ENCODE measurements around the gene CERCAM. TPM values are rescaled to one million over a fixed set of nuclear protein-coding genes. Genes with fewer than 3 reads are reported as not detected.
A peak's percentile ranks its signal among the peaks of the same experiment; 100 is the strongest.

The CERCAM gene
- total and polyA plus RNA-seq, 7 experiments from 2014 or later: 0.15 to 2.2 (median 0.72) TPM

- no peak overlapping the region for H3K4me3 ChIP-seq (ENCODE audit: low read length)
- no peak for DNase-seq
- ChIA-PET POLR2A (interaction anchor here (1.5 kb wide), 1 partner anchor 12 kb away, joined by 3 read pairs; no protein-coding TSS in a partner anchor), CTCF (no interaction called here)
- ATAC-seq: no peak
- Mint-ChIP-seq H3K4me3 (no peak overlapping the region), H3K27ac (no peak overlapping the region), H3K9me3 (no peaks in the 10 kb centered on the region), H3K4me1 (no peaks in the 10 kb centered on the region), H3K36me3 (peaks cover 2 to 52% (median 9%) of the 10 kb centered on the region in 5 donors), H3K27me3 (no peaks in the 10 kb centered on the region)
- H3K4me1 ChIP-seq (ENCODE audit: control insufficient read depth in 2 of 2, insufficient read depth in 2 of 2, low read length in 2 of 2): no peaks in the 10 kb centered on the region
- no peaks in the 10 kb centered on the region for H3K27me3 ChIP-seq (ENCODE audit: control insufficient read depth in 2 of 2, insufficient read depth in 2 of 2, low read length in 2 of 2)
- intact Hi-C loops (cut with micrococcal nuclease): no loop called here
- H3K27ac ChIP-seq (ENCODE audit: low read depth, low read length): no peak overlapping the region
- no peaks in the 10 kb centered on the region for H3K9me3 ChIP-seq (ENCODE audit: control insufficient read depth in 2 of 3, low read length in 3 of 3)
- peaks cover 7 to 96% (median 18%) of the 10 kb centered on the region in 3 experiments for H3K36me3 ChIP-seq (ENCODE audit: control insufficient read depth in 2 of 3, insufficient read depth in 3 of 3, low read length in 3 of 3)
These were observed 32.5 kb upstream of the CERCAM start for GRCh38 chr9:128388150-128388549.

DNA sequence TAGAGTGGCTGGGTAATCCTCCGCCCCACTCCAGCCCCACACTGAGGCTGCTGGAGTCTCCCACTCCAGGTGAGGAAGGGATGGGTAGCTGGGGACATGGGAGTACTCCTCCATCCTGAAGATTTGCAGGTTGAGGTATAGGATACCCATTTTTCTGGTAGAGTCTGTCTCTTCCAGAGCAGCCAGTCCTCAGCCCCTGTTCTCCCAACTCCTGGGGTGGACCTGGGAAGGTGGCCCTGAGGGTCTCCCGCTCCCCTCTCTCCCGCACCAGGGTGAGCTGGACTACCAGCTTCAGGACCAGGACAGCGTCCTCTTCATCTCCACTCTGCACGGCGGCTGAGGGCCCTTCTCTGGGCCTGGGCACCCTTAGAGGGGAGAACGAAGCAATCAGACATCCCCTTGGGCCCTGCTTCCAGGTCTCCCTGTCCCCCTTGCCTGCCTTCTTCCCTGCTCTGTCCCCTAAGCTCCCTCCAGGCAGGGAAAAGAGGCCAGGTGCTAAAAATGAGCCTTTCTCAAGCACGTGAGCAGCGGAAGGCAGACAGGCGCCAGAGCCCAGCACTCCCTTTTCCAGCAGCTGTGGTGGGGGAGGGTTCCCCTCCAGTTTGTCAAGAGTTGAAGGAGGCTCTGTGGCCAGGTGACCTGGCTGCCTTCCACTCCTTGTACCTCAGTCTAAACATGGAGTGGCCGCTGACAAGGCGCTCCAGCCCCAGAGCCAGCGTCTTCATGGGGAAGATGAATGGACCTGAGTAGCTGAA lies 31.1 kb upstream of the CERCAM start:
- ATAC-seq: no peak
- H3K36me3 Mint-ChIP-seq: peaks cover 6 to 46% (median 9%) of the 10 kb centered on the region in 5 donors
- CTCF ChIA-PET: no interaction called here

DNA sequence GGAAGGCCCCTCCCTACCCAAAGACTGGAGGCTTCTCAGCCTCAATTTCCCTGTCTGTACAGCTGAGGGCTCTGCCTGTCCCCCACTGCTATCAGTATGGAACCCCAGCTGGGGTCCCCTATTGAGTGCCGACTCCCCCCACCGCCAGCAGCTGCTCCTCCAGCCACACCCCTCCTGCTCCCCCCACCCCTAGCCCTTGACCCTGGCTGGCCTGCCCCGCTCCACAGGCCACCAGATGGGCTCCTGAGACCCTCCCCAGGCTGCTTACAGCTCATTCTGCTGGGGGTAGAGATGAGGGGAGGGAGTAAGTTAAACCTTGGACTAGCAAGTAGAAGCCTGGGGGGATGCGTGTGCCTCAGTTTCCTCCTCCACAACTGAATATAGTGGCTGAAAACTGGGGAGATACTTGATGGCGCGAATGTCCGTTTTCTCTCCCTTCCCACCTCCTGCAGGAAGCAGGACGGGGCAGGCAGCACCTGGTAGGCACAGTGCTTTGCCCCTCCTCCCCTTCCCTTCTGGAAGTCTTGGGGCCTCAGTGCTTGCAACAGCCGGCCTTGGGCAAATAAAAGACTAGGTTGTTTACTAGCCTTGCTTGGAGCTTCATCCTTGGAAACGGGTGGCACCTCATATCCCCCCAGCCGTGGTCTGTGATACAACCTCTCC lies 30.4 kb upstream of the CERCAM start:
- Histone ChIP-seq H3K36me3 (ENCODE audit: control insufficient read depth in 2 of 3, insufficient read depth in 3 of 3, low read length in 3 of 3) (peaks cover 7 to 84% (median 15%) of the 10 kb centered on the region in 3 experiments), H3K27ac (ENCODE audit: low read depth, low read length) (no peak overlapping the region), H3K4me1 (ENCODE audit: control insufficient read depth in 2 of 2, insufficient read depth in 2 of 2, low read length in 2 of 2) (no peaks in the 10 kb centered on the region), H3K27me3 (ENCODE audit: control insufficient read depth in 2 of 2, insufficient read depth in 2 of 2, low read length in 2 of 2) (no peaks in the 10 kb centered on the region), H3K4me3 (ENCODE audit: low read length) (no peak overlapping the region), H3K9me3 (ENCODE audit: control insufficient read depth in 2 of 3, low read length in 3 of 3) (no peaks in the 10 kb centered on the region)
- ATAC-seq (no peak), DNase-seq (no peak)
- peaks cover 5 to 41% (median 9%) of the 10 kb centered on the region in 5 donors for H3K36me3 Mint-ChIP-seq
- no peaks in the 10 kb centered on the region for H3K4me1 Mint-ChIP-seq
- no peaks in the 10 kb centered on the region for H3K9me3 Mint-ChIP-seq
- ChIA-PET CTCF (interaction anchor here (0.5 kb wide), 1 partner anchor 249 kb away, joined by 3 read pairs; no protein-coding TSS in a partner anchor), POLR2A (interaction anchor here (0.5 kb wide), 1 partner anchor 1436 kb away, joined by 4 read pairs; no protein-coding TSS in a partner anchor)
- H3K27me3 Mint-ChIP-seq: no peaks in the 10 kb centered on the region
- H3K27ac Mint-ChIP-seq: peak overlapping the region in 1 of 9 donors; percentile 9
- intact Hi-C loops (cut with micrococcal nuclease): no loop called here
- H3K4me3 Mint-ChIP-seq: no peak overlapping the region

More for the DNA sequence above, 31.1 kb upstream of the CERCAM start:
- Mint-ChIP-seq H3K4me3 (no peak overlapping the region), H3K27ac (no peak overlapping the region), H3K4me1 (no peaks in the 10 kb centered on the region), H3K9me3 (no peaks in the 10 kb centered on the region), H3K27me3 (no peaks in the 10 kb centered on the region)
- intact Hi-C loops (cut with micrococcal nuclease): no loop called here
- POLR2A ChIA-PET: no interaction called here
- Histone ChIP-seq H3K36me3 (ENCODE audit: control insufficient read depth in 2 of 3, insufficient read depth in 3 of 3, low read length in 3 of 3) (peaks cover 7 to 91% (median 15%) of the 10 kb centered on the region in 3 experiments), H3K9me3 (ENCODE audit: control insufficient read depth in 2 of 3, low read length in 3 of 3) (no peaks in the 10 kb centered on the region), H3K4me3 (ENCODE audit: low read length) (no peak overlapping the region), H3K27me3 (ENCODE audit: control insufficient read depth in 2 of 2, insufficient read depth in 2 of 2, low read length in 2 of 2) (no peaks in the 10 kb centered on the region), H3K4me1 (ENCODE audit: control insufficient read depth in 2 of 2, insufficient read depth in 2 of 2, low read length in 2 of 2) (no peaks in the 10 kb centered on the region), H3K27ac (ENCODE audit: low read depth, low read length) (no peak overlapping the region)
- DNase-seq: no peak

DNA sequence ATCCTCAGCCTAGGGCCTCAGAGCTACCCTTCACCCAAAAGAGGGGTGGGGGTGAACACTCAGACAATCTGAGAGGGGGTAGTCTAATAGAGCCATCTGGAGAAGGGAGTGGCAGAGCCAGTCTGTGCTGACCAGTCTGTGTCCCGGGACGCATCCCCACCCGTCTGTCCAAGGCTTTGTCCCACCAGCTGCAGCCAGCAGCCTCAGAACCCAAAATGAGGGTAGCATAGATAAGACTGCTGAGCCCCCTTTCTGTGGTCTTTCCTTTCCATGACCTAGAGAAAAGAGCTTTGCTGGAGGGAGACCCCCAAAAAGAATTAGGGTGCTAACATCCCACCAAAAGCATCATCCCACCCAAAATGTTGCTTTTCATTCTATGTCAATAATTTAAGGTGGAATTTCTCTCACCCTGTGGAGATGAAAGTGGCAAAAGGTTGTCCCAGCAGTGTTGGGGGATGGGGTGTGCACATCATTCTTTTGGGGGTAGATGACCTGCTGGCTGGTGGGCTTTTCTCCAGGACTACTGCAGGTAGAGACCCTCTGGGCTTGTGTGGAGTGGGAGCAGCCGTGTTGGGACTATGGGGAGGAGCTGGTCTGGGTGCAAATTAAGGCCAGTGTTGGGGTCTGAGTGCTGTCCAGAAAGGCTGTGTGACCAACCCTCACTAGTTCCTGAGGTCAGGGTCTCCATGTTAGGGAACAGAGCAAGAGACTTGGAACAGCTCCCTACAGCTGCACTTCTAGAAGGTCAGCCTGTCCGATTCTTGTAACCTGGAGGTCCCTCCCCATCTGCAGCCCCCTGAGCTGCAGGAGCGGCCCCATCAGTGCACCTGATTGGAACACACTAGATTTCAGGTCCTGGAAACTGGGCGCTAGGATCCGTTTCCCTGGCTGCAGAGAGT lies 29.6 kb upstream of the CERCAM start:
- Mint-ChIP-seq H3K4me3 (no peak overlapping the region), H3K27ac (no peak overlapping the region), H3K4me1 (no peaks in the 10 kb centered on the region), H3K36me3 (peaks cover 4 to 39% (median 9%) of the 10 kb centered on the region in 5 donors), H3K9me3 (no peaks in the 10 kb centered on the region), H3K27me3 (no peaks in the 10 kb centered on the region)
- no peak overlapping the region for H3K27ac ChIP-seq (ENCODE audit: low read depth, low read length)
- H3K4me1 ChIP-seq (ENCODE audit: control insufficient read depth in 2 of 2, insufficient read depth in 2 of 2, low read length in 2 of 2): no peaks in the 10 kb centered on the region
- CTCF ChIA-PET: interaction anchor here (0.5 kb wide), 1 partner anchor 248 kb away, joined by 3 read pairs; no protein-coding TSS in a partner anchor
- no peaks in the 10 kb centered on the region for H3K27me3 ChIP-seq (ENCODE audit: control insufficient read depth in 2 of 2, insufficient read depth in 2 of 2, low read length in 2 of 2)
- POLR2A ChIA-PET: no interaction called here
- H3K4me3 ChIP-seq (ENCODE audit: low read length): no peak overlapping the region
- ATAC-seq (no peak), DNase-seq (no peak)
- H3K36me3 ChIP-seq (ENCODE audit: control insufficient read depth in 2 of 3, insufficient read depth in 3 of 3, low read length in 3 of 3): peaks cover 7 to 76% (median 15%) of the 10 kb centered on the region in 3 experiments
- no peaks in the 10 kb centered on the region for H3K9me3 ChIP-seq (ENCODE audit: control insufficient read depth in 2 of 3, low read length in 3 of 3)
- intact Hi-C loops (cut with micrococcal nuclease): no loop called here

DNA sequence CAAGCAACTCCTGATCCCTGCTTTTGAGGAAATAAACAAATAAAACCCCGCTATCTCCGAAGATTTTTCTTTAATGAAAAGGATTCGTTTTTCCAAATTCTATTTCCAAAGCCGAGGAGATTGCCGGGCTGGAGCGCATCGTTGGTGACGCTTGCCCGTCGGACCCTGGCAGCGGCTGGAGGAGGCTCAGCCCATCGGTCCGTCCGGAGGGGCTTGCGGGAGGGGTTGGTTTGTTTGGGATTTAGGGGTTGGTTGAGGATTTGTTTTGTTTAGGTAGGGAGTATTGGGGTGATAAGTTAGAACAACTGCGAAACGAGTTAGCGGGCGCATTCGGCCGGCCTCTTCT lies 28.7 kb upstream of the CERCAM start:
- H3K4me1 ChIP-seq (ENCODE audit: control insufficient read depth in 2 of 2, insufficient read depth in 2 of 2, low read length in 2 of 2): no peaks in the 10 kb centered on the region
- H3K4me3 Mint-ChIP-seq: no peak overlapping the region
- H3K27ac Mint-ChIP-seq: no peak overlapping the region
- H3K9me3 ChIP-seq (ENCODE audit: control insufficient read depth in 2 of 3, low read length in 3 of 3): no peaks in the 10 kb centered on the region
- H3K4me3 ChIP-seq (ENCODE audit: low read length): no peak overlapping the region
- POLR2A ChIA-PET: no interaction called here
- peaks cover 7 to 68% (median 15%) of the 10 kb centered on the region in 3 experiments for H3K36me3 ChIP-seq (ENCODE audit: control insufficient read depth in 2 of 3, insufficient read depth in 3 of 3, low read length in 3 of 3)
- ATAC-seq (no peak), DNase-seq (no peak)
- intact Hi-C loops (cut with micrococcal nuclease): no loop called here
- H3K27me3 ChIP-seq (ENCODE audit: control insufficient read depth in 2 of 2, insufficient read depth in 2 of 2, low read length in 2 of 2): no peaks in the 10 kb centered on the region
- H3K4me1 Mint-ChIP-seq: peaks cover 0 to 3% (median under 1%) of the 10 kb centered on the region in 7 donors
- no peaks in the 10 kb centered on the region for H3K9me3 Mint-ChIP-seq
- peaks cover 0 to 5% (median 0%) of the 10 kb centered on the region in 5 donors for H3K27me3 Mint-ChIP-seq
- CTCF ChIA-PET: no interaction called here
- peaks cover 4 to 39% (median 9%) of the 10 kb centered on the region in 5 donors for H3K36me3 Mint-ChIP-seq
- no peak overlapping the region for H3K27ac ChIP-seq (ENCODE audit: low read depth, low read length)

DNA sequence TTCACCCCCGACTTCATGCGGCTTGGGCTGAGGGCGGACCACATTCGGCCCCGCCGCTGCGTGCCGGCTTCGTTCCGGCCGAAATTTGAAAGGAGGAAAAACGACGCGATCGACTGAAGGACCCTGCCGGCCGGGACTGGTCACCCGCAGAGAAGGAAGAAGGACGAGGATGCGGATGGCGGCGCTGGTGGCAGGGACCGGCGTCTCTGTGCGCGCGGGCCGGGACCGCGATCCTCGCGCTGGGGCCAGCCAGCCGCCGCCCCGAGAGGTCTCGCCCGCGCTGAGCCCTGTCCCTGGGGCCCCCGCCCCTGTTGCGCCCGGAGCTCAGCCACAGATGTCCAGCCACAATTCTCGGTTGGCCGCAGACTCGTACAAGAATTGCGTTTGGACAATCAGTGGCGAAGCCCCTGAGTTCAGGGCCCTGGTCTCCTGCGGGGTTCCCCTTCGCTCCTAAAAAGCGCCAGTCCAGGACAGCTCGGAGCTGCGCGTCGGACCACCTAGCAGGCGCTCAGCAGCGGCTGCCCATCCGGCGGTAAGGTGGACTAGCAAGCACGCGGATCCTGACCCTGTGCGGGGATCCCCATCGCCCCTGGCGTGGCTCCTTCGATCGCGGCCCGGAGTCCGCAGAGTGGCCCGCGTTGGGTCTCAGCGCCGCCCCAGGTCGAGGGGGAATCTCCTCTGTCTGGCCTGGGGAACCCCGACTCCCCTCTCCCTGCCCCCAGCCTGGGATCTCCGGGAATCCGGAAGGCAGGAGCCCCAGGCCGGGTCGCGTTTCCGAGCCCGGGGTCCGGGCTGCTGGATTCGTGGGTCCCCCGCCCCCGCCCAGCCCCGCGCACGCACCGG lies 28.1 kb upstream of the CERCAM start:
- Mint-ChIP-seq H3K36me3 (peaks cover 4 to 36% (median 9%) of the 10 kb centered on the region in 5 donors), H3K27ac (no peak overlapping the region), H3K9me3 (no peaks in the 10 kb centered on the region), H3K4me1 (peaks cover 0 to 6% (median 4%) of the 10 kb centered on the region in 7 donors), H3K27me3 (peaks cover 0 to 11% (median 0%) of the 10 kb centered on the region in 5 donors), H3K4me3 (no peak overlapping the region)
- ChIA-PET CTCF (no interaction called here), POLR2A (no interaction called here)
- Histone ChIP-seq H3K27me3 (ENCODE audit: control insufficient read depth in 2 of 2, insufficient read depth in 2 of 2, low read length in 2 of 2) (no peaks in the 10 kb centered on the region), H3K4me3 (ENCODE audit: low read length) (no peak overlapping the region), H3K9me3 (ENCODE audit: control insufficient read depth in 2 of 3, low read length in 3 of 3) (no peaks in the 10 kb centered on the region), H3K27ac (ENCODE audit: low read depth, low read length) (no peak overlapping the region), H3K4me1 (ENCODE audit: control insufficient read depth in 2 of 2, insufficient read depth in 2 of 2, low read length in 2 of 2) (no peaks in the 10 kb centered on the region), H3K36me3 (ENCODE audit: control insufficient read depth in 2 of 3, insufficient read depth in 3 of 3, low read length in 3 of 3) (peaks cover 7 to 62% (median 14%) of the 10 kb centered on the region in 3 experiments)
- no peak for DNase-seq
- ATAC-seq: no peak
- intact Hi-C loops (cut with micrococcal nuclease): no loop called here

Measured in naive thymus-derived CD4-positive, alpha-beta T cell (primary cell).